Choroid plexus epithelial cell (primary cell): ENCODE measurements around the gene FBXW11.
A peak's percentile ranks its signal among the peaks of the same experiment; 100 is the strongest.

Experiments used
- DNase-seq: peaks from one replicate; pipeline ENCODE4 v3.0.0-alpha.2; 2010; ENCODE audit warnings: low read depth
- H3K4me3 ChIP-seq: 2 replicates; pipeline ENCODE4 v1.5.1; 2011; ENCODE audit warnings: low read depth, mild to moderate bottlenecking, control low read depth, low read length, moderate library complexity
- TF ChIP-seq, protein P1 (sequence below): conservative IDR thresholded peaks from 2 replicates; pipeline ENCODE4 v1.5.1; 2011; ENCODE audit warnings: low read depth, mild to moderate bottlenecking, control low read depth, inconsistent platforms, low read length, moderate library complexity

The FBXW11 gene

DNA sequence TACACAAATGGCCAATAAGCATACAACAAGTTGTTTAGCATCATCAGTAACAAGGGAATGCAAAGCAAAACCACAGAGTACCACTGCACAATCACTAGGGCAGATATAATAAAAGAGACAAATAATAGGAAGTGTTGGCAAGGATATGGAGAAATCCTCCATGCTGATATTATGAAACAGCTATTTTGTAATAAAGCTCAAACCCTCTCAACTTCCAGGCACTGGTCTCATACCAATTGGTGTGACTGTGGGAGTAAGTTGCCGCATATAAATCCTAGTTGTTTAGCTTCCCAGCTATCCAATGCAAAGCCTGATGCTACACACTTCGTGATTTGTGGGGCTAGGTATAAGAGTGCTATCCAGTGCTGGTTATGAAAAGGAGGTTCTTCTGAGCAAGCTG, 132.2 kb downstream of the FBXW11 start:
- TF ChIP-seq, protein P1, sequence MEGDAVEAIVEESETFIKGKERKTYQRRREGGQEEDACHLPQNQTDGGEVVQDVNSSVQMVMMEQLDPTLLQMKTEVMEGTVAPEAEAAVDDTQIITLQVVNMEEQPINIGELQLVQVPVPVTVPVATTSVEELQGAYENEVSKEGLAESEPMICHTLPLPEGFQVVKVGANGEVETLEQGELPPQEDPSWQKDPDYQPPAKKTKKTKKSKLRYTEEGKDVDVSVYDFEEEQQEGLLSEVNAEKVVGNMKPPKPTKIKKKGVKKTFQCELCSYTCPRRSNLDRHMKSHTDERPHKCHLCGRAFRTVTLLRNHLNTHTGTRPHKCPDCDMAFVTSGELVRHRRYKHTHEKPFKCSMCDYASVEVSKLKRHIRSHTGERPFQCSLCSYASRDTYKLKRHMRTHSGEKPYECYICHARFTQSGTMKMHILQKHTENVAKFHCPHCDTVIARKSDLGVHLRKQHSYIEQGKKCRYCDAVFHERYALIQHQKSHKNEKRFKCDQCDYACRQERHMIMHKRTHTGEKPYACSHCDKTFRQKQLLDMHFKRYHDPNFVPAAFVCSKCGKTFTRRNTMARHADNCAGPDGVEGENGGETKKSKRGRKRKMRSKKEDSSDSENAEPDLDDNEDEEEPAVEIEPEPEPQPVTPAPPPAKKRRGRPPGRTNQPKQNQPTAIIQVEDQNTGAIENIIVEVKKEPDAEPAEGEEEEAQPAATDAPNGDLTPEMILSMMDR = no peak
- no peak overlapping the region for H3K4me3 ChIP-seq
- DNase-seq = peak; percentile 67

- DNase-seq = no peak
- TF ChIP-seq, protein P1 = no peak
- H3K4me3 ChIP-seq = no peak overlapping the region
These were observed 133.8 kb downstream of the FBXW11 start for GRCh38 chr5:171872666-171873065.

DNA sequence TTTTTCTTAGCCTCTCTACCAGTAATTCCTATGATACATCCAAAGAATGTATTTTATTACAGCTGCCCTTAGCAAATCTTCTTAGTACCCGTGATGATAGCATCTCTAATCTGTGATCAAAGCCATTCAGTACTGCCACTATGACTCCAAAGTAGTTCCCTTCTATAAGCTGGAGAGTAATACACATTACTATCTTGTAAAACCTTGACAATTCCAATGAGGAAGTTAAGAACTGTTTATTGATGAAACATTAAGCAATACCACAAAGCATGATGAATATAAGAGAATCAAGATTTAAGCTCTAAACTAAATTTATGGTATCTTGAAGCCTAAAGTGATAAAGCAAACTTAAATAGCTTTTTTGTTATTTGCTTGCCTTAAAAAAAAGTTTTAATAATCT, 134.7 kb downstream of the FBXW11 start:
- no peak overlapping the region for H3K4me3 ChIP-seq
- TF ChIP-seq, protein P1 = no peak
- DNase-seq = no peak

DNA sequence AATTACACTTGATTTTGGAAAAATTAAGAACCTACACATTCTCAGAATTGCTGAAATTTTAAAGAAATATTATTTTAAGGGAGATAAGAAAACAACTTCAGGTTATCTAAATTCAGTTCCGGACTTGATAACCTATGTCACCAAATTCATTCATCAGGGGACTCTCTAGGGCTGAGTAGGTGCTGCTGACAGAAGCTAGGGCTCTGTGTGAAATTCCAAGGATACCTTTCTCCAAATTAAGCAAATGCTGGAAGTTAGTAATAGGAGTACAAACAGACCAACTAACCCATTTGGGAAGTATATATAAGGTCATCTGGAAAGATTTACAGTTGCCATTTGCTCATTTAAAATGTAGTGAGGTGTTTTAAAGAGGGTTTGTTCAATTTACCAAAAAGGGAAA, 136.5 kb downstream of the FBXW11 start:
- no peak for DNase-seq
- TF ChIP-seq, protein P1 = no peak

GRCh38 chr5:171868236-171868635, 138.2 kb downstream of the FBXW11 start:
- no peak for DNase-seq
- no peak overlapping the region for H3K4me3 ChIP-seq
- TF ChIP-seq, protein P1 = no peak

More for the DNA sequence above, 136.5 kb downstream of the FBXW11 start:
- H3K4me3 ChIP-seq = no peak overlapping the region

GRCh38 chr5:171867786-171868185, 138.7 kb downstream of the FBXW11 start:
- DNase-seq = peak; percentile 43
- no peak overlapping the region for H3K4me3 ChIP-seq
- TF ChIP-seq, protein P1 = no peak

- no peak for DNase-seq
- H3K4me3 ChIP-seq = no peak overlapping the region
- TF ChIP-seq, protein P1 = no peak
These were observed 141.0 kb downstream of the FBXW11 start for GRCh38 chr5:171865471-171865870.
